ENCODE results near the gene GCN1. TPM values are rescaled to one million over a fixed set of nuclear protein-coding genes. Genes with fewer than 3 reads are reported as not detected.

Gene GCN1
- total and polyA plus RNA-seq, 2 of the 8 experiments (the other 6 are each of a cell fraction or from before 2014, with no cell fraction given), result 61.4 to 133 TPM

DNA sequence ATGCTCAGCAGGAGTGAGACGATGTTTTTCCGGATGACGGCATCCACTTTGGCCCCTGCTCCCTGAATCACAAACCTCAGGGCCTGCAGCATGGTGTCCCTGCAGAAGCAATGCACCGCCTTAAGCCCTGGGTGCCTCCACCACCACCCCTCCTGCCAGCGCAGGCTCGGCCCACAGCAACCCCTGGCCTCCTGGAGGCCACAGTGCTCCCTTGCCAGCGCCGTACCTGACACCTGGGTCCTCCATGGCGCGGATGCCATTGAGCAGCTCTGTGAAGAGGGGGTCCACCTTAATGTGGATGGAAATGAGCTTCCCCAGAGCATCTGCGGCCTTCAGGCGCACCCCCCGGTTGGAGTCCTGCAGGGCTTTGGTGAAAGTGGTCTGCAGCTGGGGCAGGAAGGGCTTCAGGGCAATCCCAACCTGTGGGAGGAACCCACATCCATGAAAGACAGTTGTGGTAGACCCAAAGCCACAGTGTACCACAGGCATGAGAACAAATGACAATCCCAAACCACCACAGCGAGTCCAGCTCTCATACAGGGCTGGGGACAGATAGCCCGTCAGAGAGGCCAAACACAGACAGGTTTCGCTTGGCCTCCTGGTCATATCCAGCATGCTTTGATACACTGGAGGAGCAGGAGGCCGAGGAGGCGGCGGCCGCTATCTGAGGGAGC, 60.1 kb downstream of the GCN1 start (continued):
- TF ChIP-seq CEBPB (IDR thresholded peaks at IDR 0.05; ENCODE audit: low read depth, low read length), result no peak
- no peak for TF ChIP-seq KDM4A (IDR thresholded peaks at IDR 0.05; ENCODE audit: low read depth, low read length, severe bottlenecking)
- no peak for TF ChIP-seq CBX8 (IDR thresholded peaks at IDR 0.05; ENCODE audit: borderline replicate concordance, low read depth, low read length)

Data from H1 (cell line).